Suprapubic skin (tissue), 4 donors: Measurements from ENCODE around the gene SEL1L3. TPM values are rescaled to one million over a fixed set of nuclear protein-coding genes. Genes with fewer than 3 reads are reported as not detected.

Experiments
- DNase-seq, 2 donors: peaks; one replicate each; pipeline ENCODE4 v3.0.0-alpha.2; 2019; ENCODE audit warnings: low spot score in 2 of 2
- H3K27ac ChIP-seq: fragments of 200-600 bp; sonication (generic); one replicate; pipeline ENCODE4 v1.5.1; 2019
- H3K27me3 ChIP-seq: fragments of 200-600 bp; sonication (generic); one replicate; pipeline ENCODE4 v1.5.1; 2019
- H3K36me3 ChIP-seq: fragments of 200-600 bp; sonication (generic); one replicate; pipeline ENCODE4 v1.5.1; 2019
- H3K4me1 ChIP-seq: fragments of 200-600 bp; sonication (generic); one replicate; pipeline ENCODE4 v1.5.1; 2019
- H3K4me3 ChIP-seq: fragments of 200-600 bp; sonication (generic); one replicate; pipeline ENCODE4 v1.5.1; 2019; ENCODE audit warnings: mild to moderate bottlenecking
- H3K9me3 ChIP-seq: fragments of 200-600 bp; sonication (generic); one replicate; pipeline ENCODE4 v1.5.1; 2019
- CTCF ChIP-seq, 2 donors: fragments of 200-600 bp in 1 of 2; fragments of 450-650 bp in 1 of 2; sonication (generic) in 1 of 2; IDR thresholded peaks; one replicate each; pipeline ENCODE4 v1.5.1; 2016 to 2019; ENCODE audit warnings: antibody characterized with exemption in 2 of 2, mild to moderate bottlenecking in 1 of 2, moderate library complexity in 1 of 2
- EP300 ChIP-seq: sonication (generic); formaldehyde crosslinking; IDR thresholded peaks from one replicate; pipeline ENCODE4 v1.6.1; 2017; ENCODE audit warnings: antibody characterized with exemption
- POLR2A ChIP-seq, 2 donors: fragments of 450-650 bp; IDR thresholded peaks; one replicate each; pipeline ENCODE4 v1.6.1; 2017; ENCODE audit warnings: antibody characterized with exemption in 2 of 2, mild to moderate bottlenecking in 2 of 2, moderate library complexity in 2 of 2
- POLR2AphosphoS5 ChIP-seq, 3 donors: sonication (generic); formaldehyde crosslinking; IDR thresholded peaks; one replicate each; pipeline ENCODE4 v1.6.1; 2017; ENCODE audit warnings: antibody characterized with exemption in 3 of 3
- WGBS: methylation state at CpG from one replicate; pipeline ENCODE4 v1.1.5; 2018; 5-methylcytosine and 5-hydroxymethylcytosine counted together
- total RNA-seq, 4 donors: library from RNA; depleted of rRNA; stranded (reverse); fragments of >200 nt; gene quantifications; one replicate each; pipeline ENCODE4 v1.1.0, GENCODE V29; 2016

Gene SEL1L3
- total RNA-seq, 4 donors from 2014 or later = 5.5 to 16.0 (median 12.3) TPM

- no peak overlapping the region for H3K27ac ChIP-seq
- no peak for DNase-seq
- peak overlapping the region; percentile 87 for H3K4me3 ChIP-seq
- no peaks in the 10 kb centered on the region for H3K9me3 ChIP-seq
- H3K4me1 ChIP-seq = peaks cover 26% of the 10 kb centered on the region
- no peaks in the 10 kb centered on the region for H3K27me3 ChIP-seq
- H3K36me3 ChIP-seq = no peaks in the 10 kb centered on the region
- 35% methylated on average over 26 of the region's 26 CpGs for WGBS
- TF ChIP-seq CTCF (IDR thresholded peaks at IDR 0.05) (no peak), EP300 (no peak), POLR2A (IDR thresholded peaks at IDR 0.05) (no peak), POLR2AphosphoS5 (IDR thresholded peaks at IDR 0.05) (no peak)
Observed at GRCh38 chr4:25863347-25863784, 578 bp upstream of the SEL1L3 start.

GRCh38 chr4:25861951-25862410 is 807 bp downstream of the SEL1L3 start:
- Histone ChIP-seq H3K36me3 (no peaks in the 10 kb centered on the region), H3K4me1 (peaks cover 28% of the 10 kb centered on the region), H3K27ac (no peak overlapping the region), H3K4me3 (peak overlapping the region; percentile 87), H3K9me3 (no peaks in the 10 kb centered on the region), H3K27me3 (no peaks in the 10 kb centered on the region)
- no peak for DNase-seq
- 1% methylated on average over 32 of the region's 32 CpGs for WGBS
- no peak for TF ChIP-seq POLR2A (IDR thresholded peaks at IDR 0.05)
- no peak for TF ChIP-seq POLR2AphosphoS5 (IDR thresholded peaks at IDR 0.05)
- TF ChIP-seq CTCF (IDR thresholded peaks at IDR 0.05) = no peak
- TF ChIP-seq EP300 = no peak

GRCh38 chr4:25861280-25861950 is 1.4 kb downstream of the SEL1L3 start:
- H3K36me3 ChIP-seq = no peaks in the 10 kb centered on the region
- WGBS = 38% methylated on average over 5 of the region's 5 CpGs
- no peak for TF ChIP-seq CTCF (IDR thresholded peaks at IDR 0.05)
- TF ChIP-seq POLR2AphosphoS5 (IDR thresholded peaks at IDR 0.05) = no peak
- no peak for TF ChIP-seq EP300
- no peak for TF ChIP-seq POLR2A (IDR thresholded peaks at IDR 0.05)
- peaks cover 30% of the 10 kb centered on the region for H3K4me1 ChIP-seq
- H3K27ac ChIP-seq = no peak overlapping the region
- DNase-seq = no peak
- H3K27me3 ChIP-seq = no peaks in the 10 kb centered on the region
- H3K4me3 ChIP-seq = peak overlapping the region; percentile 87
- H3K9me3 ChIP-seq = no peaks in the 10 kb centered on the region

- Histone ChIP-seq H3K4me1 (peaks cover 30% of the 10 kb centered on the region), H3K9me3 (no peaks in the 10 kb centered on the region)
- 85% methylated on average over 7 of the region's 7 CpGs for WGBS
Observed at GRCh38 chr4:25860586-25861279, 2.1 kb downstream of the SEL1L3 start.

More at GRCh38 chr4:25860586-25861279, 2.1 kb downstream of the SEL1L3 start:
- Histone ChIP-seq H3K36me3 (no peaks in the 10 kb centered on the region), H3K4me3 (no peak overlapping the region), H3K27ac (no peak overlapping the region), H3K27me3 (no peaks in the 10 kb centered on the region)
- TF ChIP-seq POLR2AphosphoS5 (IDR thresholded peaks at IDR 0.05) (no peak), POLR2A (IDR thresholded peaks at IDR 0.05) (no peak), EP300 (no peak), CTCF (IDR thresholded peaks at IDR 0.05) (no peak)
- no peak for DNase-seq
